ENCODE results near the gene BTN3A1.

GRCh38 chr6:26401987-26402658, at the start of gene BTN3A1:
- no peak for TF ChIP-seq ZNF785 (tag by site-specific recombination; IDR thresholded peaks at IDR 0.05)
- no peak for TF ChIP-seq CTCF (tag by site-specific recombination; IDR thresholded peaks at IDR 0.05)
- TF ChIP-seq ZBTB44 (tag by site-specific recombination; IDR thresholded peaks at IDR 0.05) = no peak
- no peak for TF ChIP-seq ZNF670 (tag by site-specific recombination; IDR thresholded peaks at IDR 0.05; ENCODE audit: low read depth)
- TF ChIP-seq ZNF24 (tag by site-specific recombination; IDR thresholded peaks at IDR 0.05) = no peak
- no peak for TF ChIP-seq ZBTB26 (tag by site-specific recombination; optimal IDR thresholded peaks at IDR 0.05)
